Activated T-cell treated with anti-CD3 and anti-CD28 coated beads, Interleukin-2, amount 50 U/mL, for 72 hours (primary cell): ENCODE data around the gene NELL2. TPM values are rescaled to one million over a fixed set of nuclear protein-coding genes. Genes with fewer than 3 reads are reported as not detected.
"Not testable (repeated sequence)": the region's sequence is repeated elsewhere in the genome, so short reads cannot be mapped to it uniquely, and the experiment has no call there.

Experiments
- ATAC-seq, 2 donors: fragments of 150-1000 bp; cut with Tn5 transposase; replicated peaks in 1 of 2; 2 replicates each; pipeline ENCODE4 v1.10.0; 2021; ENCODE audit warnings: moderate library complexity in 2 of 2, mild to moderate bottlenecking in 1 of 2
- DNase-seq, 2 donors: peaks; one replicate each; pipeline ENCODE4 v3.0.0; 2021 to 2022; ENCODE audit warnings: mixed read lengths in 1 of 2
- H3K27ac Mint-ChIP-seq: one replicate; pipeline ENCODE4 v1.8.0; 2022; ENCODE audit warnings: mild to moderate bottlenecking, moderate library complexity, mixed read lengths
- H3K27me3 Mint-ChIP-seq: one replicate; pipeline ENCODE4 v1.8.0; 2022; ENCODE audit warnings: low read depth, mixed read lengths
- H3K36me3 Mint-ChIP-seq, 2 donors: one replicate each; pipeline ENCODE4 v1.8.0; 2022; ENCODE audit warnings: mixed read lengths in 2 of 2, mild to moderate bottlenecking in 1 of 2; ENCODE audit not compliant: insufficient read depth in 2 of 2
- H3K4me1 Mint-ChIP-seq: one replicate; pipeline ENCODE4 v1.8.0; 2022; ENCODE audit warnings: low read depth, mixed read lengths
- H3K4me3 Mint-ChIP-seq, 2 donors: one replicate each; pipeline ENCODE4 v1.8.0; 2022; ENCODE audit warnings: mild to moderate bottlenecking in 2 of 2, mixed read lengths in 2 of 2, moderate library complexity in 2 of 2
- H3K9me3 Mint-ChIP-seq, 2 donors: one replicate each; pipeline ENCODE4 v1.8.0; 2022; ENCODE audit warnings: mixed read lengths in 2 of 2
- total RNA-seq, 2 donors: library from RNA; stranded (reverse); gene quantifications; one replicate each; pipeline ENCODE4 v1.2.3, GENCODE V29; 2022

Gene NELL2
- total RNA-seq, 2 donors from 2014 or later = 36.3 to 66.0 TPM

DNA sequence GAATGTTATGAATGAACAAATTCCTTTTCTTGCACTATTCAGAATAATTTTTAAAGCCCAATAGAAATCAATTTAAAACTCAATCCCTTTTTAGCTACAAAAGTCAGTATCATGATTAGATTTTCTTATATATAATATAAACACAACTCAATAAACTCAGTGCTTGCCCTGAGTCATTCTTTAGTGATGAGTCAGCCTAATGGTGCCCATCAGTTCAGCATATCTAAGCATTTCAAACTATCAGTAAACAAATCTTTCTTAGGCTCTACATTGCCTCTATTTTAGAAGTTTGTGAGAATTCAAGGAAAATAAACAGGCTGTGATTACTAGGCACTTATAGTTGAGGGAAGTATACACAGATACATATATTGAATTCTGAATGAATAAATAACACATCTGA, 179.6 kb downstream of the NELL2 start:
- Mint-ChIP-seq H3K9me3 (no peaks in the 10 kb centered on the region), H3K27me3 (no peaks in the 10 kb centered on the region), H3K4me3 (no peak overlapping the region), H3K36me3 (peaks cover 0 to 8% of the 10 kb centered on the region in 2 donors), H3K27ac (no peak overlapping the region), H3K4me1 (peaks cover 6% of the 10 kb centered on the region)
- no peak for DNase-seq
- ATAC-seq = no peak

DNA sequence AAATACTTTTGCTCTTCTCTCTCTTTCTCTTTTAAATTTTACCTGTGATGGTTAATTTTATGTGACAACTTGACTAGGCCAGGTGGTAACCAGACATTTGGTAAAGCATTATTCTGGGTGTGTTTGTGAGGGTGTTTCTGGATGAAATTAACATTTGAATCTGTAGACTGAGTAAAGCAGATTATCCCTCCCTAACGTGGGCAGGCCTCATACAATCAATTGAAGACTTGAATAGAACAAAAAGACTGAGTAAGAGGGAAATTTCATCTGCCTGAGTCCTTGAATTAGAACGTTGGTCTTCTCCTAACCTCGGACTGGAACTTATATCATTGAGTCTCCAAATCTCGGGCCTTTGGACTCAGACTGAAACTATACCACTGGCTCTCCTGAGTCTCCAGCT, 182.1 kb downstream of the NELL2 start:
- DNase-seq (no peak), ATAC-seq (no peak)
- peaks cover 6% of the 10 kb centered on the region for H3K4me1 Mint-ChIP-seq
- H3K27ac Mint-ChIP-seq = no peak overlapping the region
- no peak overlapping the region for H3K4me3 Mint-ChIP-seq
- peaks cover 2 to 3% of the 10 kb centered on the region in 2 donors for H3K9me3 Mint-ChIP-seq
- peaks cover 0 to 12% of the 10 kb centered on the region in 2 donors for H3K36me3 Mint-ChIP-seq
- no peaks in the 10 kb centered on the region for H3K27me3 Mint-ChIP-seq

DNA sequence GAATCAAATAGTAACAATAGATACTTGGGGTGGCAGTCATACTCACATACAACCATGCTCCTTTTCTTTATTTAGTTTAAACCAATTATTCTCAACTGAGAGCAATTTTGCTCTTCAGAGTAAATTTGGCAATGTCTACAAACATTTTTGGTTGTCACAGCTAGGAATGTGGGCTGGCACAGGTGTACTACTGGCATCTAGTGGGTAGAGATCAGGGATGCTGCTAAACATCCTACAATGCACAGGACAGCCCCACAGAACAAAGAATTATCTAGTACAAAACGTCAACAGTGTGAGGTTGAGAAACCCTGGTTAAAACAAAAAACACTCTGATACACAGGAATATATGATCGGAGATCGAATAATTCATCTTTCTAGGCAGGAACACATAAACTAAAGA, 186.5 kb downstream of the NELL2 start:
- Mint-ChIP-seq H3K4me1 (no peaks in the 10 kb centered on the region), H3K9me3 (peaks cover 7 to 10% of the 10 kb centered on the region in 2 donors), H3K4me3 (no peak overlapping the region), H3K36me3 (peaks cover 2 to 12% of the 10 kb centered on the region in 2 donors), H3K27me3 (no peaks in the 10 kb centered on the region), H3K27ac (no peak overlapping the region)
- ATAC-seq (no peak), DNase-seq (no peak)

DNA sequence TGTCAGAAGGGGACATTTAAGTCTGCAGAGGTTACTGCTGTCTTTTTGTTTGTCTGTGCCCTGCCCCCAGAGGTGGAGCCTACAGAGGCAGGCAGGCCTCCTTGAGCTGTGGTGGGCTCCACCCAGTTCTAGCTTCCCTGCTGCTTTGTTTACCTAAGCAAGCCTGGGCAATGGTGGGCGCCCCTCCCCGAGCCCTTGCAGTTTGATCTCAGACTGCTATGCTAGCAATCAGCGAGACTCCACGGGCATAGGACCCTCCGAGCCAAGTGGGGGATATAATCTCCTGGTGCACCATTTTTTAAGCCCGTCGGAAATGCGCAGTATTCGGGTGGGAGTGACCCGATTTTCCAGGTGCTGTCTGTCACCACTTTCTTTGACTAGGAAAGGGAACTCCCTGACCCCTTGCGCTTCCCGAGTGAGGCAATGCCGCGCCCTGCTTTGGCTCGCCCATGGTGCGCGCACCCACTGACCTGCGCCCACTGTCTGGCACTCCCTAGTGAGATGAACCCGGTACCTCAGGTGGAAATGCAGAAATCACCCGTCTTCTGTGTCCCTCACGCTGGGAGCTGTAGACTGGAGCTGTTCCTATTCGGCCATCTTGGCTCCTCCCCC, 189.2 kb downstream of the NELL2 start:
- not testable (repeated sequence) for H3K27me3 Mint-ChIP-seq, H3K27ac Mint-ChIP-seq, ATAC-seq, H3K4me3 Mint-ChIP-seq, DNase-seq, H3K4me1 Mint-ChIP-seq
- Mint-ChIP-seq H3K36me3 (peaks cover 2 to 11% of the 10 kb centered on the region in 2 donors), H3K9me3 (peaks cover 7 to 11% of the 10 kb centered on the region in 2 donors)

DNA sequence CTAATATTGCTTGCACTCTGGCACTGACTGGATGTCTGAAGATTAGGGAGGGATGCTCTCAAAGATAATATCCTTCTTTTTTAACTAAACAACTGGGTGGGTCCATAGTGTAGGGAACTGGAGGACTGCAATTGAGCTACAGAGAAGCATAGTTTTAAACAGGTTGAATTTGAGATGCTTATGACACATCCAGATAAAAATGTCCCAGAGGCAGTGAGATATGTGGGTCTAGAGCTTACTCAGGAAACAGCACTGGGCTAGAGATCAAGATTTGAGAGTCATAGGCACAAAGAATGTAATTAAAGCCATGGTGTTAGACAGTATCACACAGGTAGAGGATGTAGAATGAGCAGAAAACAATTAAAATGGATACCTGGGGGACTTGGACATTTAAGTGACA, 198.4 kb downstream of the NELL2 start:
- H3K4me3 Mint-ChIP-seq = no peak overlapping the region
- no peak for DNase-seq
- peaks cover 0 to 1% of the 10 kb centered on the region in 2 donors for H3K36me3 Mint-ChIP-seq
- no peaks in the 10 kb centered on the region for H3K27me3 Mint-ChIP-seq
- no peaks in the 10 kb centered on the region for H3K4me1 Mint-ChIP-seq
- H3K27ac Mint-ChIP-seq = no peak overlapping the region
- peaks cover 0 to 3% of the 10 kb centered on the region in 2 donors for H3K9me3 Mint-ChIP-seq
- no peak for ATAC-seq

DNA sequence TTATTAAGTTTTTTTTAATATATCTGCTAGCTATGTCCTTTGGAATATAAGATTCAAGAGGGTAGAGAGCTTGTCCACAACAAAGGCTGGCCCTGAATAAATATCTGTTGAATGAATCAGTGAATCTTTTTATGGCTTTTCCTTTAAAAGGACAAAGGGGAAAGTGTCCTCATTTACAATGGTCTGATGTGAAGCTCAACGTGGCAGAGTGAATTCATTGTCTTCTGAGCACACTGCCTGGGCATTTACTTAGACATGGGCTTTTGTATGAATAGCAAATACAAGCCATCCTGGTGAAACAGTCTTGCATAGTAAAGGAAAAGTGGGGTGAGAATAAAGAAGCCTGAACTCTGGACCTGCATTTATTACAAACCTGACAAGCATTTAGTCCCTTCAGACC, 201.2 kb downstream of the NELL2 start:
- no peaks in the 10 kb centered on the region for H3K4me1 Mint-ChIP-seq
- no peak overlapping the region for H3K4me3 Mint-ChIP-seq
- DNase-seq (no peak), ATAC-seq (no peak)
- peaks cover 6 to 8% of the 10 kb centered on the region in 2 donors for H3K36me3 Mint-ChIP-seq
- no peaks in the 10 kb centered on the region for H3K27me3 Mint-ChIP-seq
- H3K9me3 Mint-ChIP-seq = peaks cover 3 to 8% of the 10 kb centered on the region in 2 donors
- H3K27ac Mint-ChIP-seq = no peak overlapping the region

DNA sequence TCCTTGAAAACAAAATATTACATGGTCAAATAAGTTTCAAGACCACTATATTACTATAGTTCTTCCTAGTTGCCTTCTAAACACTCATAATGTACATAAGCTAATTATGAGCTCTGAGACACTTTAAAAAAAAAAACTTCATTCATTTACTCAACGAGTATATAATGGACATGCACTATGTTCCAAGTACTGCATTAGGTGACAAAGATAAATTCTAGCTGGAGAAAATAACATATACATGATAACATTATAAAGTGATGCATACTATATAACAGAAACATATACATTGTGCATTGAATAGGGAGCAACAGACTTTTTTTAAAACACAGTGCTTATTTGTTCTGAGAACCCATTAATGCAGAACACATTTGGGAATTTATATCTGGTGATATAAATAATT, 202.3 kb downstream of the NELL2 start:
- DNase-seq = no peak
- Mint-ChIP-seq H3K27me3 (no peaks in the 10 kb centered on the region), H3K36me3 (peaks cover 9 to 12% of the 10 kb centered on the region in 2 donors), H3K27ac (no peak overlapping the region), H3K9me3 (peaks cover 10 to 13% of the 10 kb centered on the region in 2 donors), H3K4me1 (no peaks in the 10 kb centered on the region), H3K4me3 (no peak overlapping the region)
- no peak for ATAC-seq

DNA sequence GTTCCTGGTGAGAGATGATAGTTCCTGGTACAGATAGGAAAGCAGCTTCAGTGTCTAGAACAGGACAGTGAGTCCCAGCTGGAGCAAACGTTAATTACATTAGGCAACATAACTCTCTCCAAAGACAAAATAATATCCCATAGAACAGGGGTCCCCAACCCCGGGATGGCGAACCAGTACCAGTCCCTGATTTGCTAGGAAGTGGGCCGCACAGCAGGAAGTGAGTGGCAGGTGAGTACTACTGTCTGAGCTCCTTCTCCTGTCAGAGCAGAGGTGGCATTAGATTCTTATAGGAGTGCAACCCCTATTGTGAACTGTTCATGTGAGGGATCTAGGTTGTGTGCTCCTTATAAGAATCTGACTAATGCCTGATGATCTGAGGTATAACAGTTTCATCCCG, 204.1 kb downstream of the NELL2 start:
- ATAC-seq (no peak), DNase-seq (no peak)
- H3K9me3 Mint-ChIP-seq = peaks cover 12 to 13% of the 10 kb centered on the region in 2 donors
- no peaks in the 10 kb centered on the region for H3K4me1 Mint-ChIP-seq
- H3K27me3 Mint-ChIP-seq = no peaks in the 10 kb centered on the region
- no peak overlapping the region for H3K4me3 Mint-ChIP-seq
- peaks cover 9 to 12% of the 10 kb centered on the region in 2 donors for H3K36me3 Mint-ChIP-seq
- H3K27ac Mint-ChIP-seq = peak overlapping the region; percentile 30

DNA sequence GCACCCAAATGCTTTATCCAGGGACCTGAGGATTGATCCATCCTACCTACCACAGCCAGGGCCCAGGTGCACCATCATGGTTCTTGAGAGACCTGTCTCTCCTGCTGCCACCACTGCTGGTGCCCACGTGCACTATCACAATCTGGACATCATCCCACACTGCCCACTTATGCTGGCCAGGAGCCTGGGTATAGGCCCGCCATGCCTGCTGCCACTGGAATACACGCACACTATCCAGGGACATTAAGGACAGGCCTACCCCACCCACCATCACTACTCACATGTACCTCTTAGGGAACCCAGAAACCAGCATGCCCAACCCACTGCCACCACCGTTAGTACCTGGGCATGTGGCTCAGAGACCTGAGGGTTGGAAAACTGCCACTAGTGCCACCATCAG, 207.7 kb downstream of the NELL2 start:
- DNase-seq = no peak
- Mint-ChIP-seq H3K4me3 (no peak overlapping the region), H3K27ac (no peak overlapping the region), H3K36me3 (peaks cover 9 to 14% of the 10 kb centered on the region in 2 donors), H3K27me3 (no peaks in the 10 kb centered on the region), H3K9me3 (peaks cover 13 to 14% of the 10 kb centered on the region in 2 donors), H3K4me1 (no peaks in the 10 kb centered on the region)
- ATAC-seq = no peak

DNA sequence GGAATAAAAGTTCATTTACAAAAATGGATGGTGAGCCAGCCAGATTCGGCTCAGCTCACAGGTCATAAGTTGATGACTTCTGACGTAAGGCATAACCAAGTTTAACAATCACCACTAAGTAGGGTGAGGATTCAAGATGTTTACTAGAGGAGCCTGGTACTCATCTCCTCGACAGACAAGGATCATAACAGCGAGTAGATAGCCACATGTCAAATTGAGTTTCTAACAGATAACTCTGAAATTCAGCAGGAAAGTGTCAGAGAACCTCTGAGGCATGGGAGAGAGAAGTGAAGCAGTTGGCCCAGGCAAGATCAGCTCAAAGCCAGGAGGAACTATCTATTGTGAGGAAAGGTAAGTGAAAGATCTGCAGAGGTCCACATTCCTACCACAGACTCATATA, 208.7 kb downstream of the NELL2 start:
- Mint-ChIP-seq H3K4me1 (no peaks in the 10 kb centered on the region), H3K27me3 (no peaks in the 10 kb centered on the region), H3K36me3 (peaks cover 7 to 14% of the 10 kb centered on the region in 2 donors), H3K9me3 (peaks cover 10 to 14% of the 10 kb centered on the region in 2 donors), H3K27ac (no peak overlapping the region), H3K4me3 (no peak overlapping the region)
- no peak for DNase-seq
- ATAC-seq = no peak

DNA sequence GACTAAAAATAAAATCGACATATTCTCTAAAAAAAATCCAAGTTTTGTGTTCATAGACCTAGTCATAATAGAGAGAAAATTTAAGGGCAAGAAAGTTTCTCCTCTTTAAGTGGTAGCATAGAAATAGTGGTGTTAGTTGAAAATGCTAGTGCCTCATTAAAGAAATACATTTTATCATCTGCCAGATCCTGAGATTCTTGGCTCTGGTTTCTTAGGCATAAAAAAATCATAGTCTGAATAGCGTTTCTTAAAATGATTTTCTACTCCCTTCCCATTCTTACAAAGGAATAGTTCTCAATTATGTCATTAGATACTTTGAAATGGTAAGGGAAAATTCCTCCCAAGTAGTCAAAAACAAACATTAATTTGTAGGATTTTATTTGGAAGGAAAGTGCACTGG, 212.8 kb downstream of the NELL2 start:
- Mint-ChIP-seq H3K27ac (no peak overlapping the region), H3K9me3 (peaks cover 0 to 2% of the 10 kb centered on the region in 2 donors), H3K4me3 (no peak overlapping the region), H3K4me1 (no peaks in the 10 kb centered on the region), H3K36me3 (peaks cover 2 to 10% of the 10 kb centered on the region in 2 donors), H3K27me3 (no peaks in the 10 kb centered on the region)
- DNase-seq (no peak), ATAC-seq (no peak)

DNA sequence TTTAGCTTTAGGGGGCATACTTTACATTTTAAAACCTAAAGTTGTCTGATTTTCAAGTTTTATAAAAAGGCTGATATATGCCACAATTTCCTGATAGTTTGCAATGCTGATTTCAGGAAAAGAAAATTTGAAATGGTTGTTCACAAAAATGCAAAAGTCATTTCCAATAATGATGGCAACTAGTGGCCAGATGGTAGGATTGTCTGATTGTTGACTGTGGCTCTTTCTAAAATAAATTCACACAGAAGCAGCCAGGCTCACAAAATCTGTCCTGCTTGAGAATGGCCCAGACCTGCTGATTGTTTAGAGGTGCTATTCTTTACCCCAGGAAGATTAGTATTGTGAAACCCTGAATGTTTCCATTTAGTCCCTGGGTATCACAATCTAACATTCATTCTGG, 220.3 kb downstream of the NELL2 start:
- no peak for ATAC-seq
- DNase-seq = no peak
- Mint-ChIP-seq H3K4me1 (peaks cover 16% of the 10 kb centered on the region), H3K9me3 (no peaks in the 10 kb centered on the region), H3K36me3 (peaks cover 0 to 3% of the 10 kb centered on the region in 2 donors), H3K27me3 (no peaks in the 10 kb centered on the region), H3K27ac (no peak overlapping the region), H3K4me3 (no peak overlapping the region)

DNA sequence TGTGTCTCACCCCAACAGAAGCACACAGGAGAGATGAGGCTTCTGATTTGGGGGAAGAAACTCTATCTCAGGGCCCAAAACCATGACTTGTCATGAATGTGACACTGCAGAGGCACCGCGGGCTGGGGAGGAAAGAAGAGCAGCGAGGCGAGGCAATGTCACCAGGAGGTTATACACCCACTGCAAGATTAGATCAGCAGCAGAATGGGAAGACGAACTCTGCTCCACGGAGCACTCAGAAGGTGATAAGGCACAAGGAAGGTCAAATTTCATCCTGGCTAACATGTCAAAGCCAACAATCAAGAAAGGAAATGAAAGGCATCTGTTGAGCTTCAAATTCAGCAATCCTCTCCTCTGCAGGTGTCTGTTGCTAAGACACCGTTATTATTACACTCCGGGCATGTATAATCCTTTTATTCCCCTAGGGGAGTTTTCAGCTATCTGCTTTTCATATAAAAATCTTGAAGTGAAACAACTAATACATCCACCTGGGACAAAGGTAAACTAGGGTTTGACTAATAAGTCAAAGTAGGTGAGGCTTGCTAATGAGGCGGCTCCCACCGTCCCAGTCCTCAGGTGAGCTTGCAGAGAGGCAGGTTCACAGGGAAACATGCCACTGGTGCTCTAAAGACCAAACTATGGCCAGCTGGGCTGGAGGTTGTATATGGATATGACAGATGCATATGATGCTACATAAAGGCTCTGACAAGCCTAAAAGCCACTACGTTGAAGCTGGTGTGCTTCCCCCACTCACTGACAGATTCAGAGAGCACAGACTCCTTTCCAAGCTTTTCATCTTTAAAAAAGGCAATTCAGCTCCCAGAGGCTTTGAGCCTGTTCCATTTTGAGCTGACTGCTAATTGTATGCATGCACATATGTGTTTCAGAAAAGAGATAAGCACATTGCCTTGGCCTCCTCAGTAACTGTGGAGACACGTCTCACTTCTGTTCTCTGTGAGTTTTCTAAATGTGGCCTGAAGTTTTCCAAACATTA, 221.2 kb downstream of the NELL2 start:
- peak in 1 of 2 donors; percentile 31 for ATAC-seq
- Mint-ChIP-seq H3K4me3 (no peak overlapping the region), H3K4me1 (peaks cover 16% of the 10 kb centered on the region), H3K27me3 (no peaks in the 10 kb centered on the region), H3K36me3 (peaks cover 0 to 3% of the 10 kb centered on the region in 2 donors), H3K9me3 (no peaks in the 10 kb centered on the region), H3K27ac (no peak overlapping the region)
- DNase-seq = no peak
